Measurements from ENCODE around the gene MORN5. TPM values are rescaled to one million over a fixed set of nuclear protein-coding genes. Genes with fewer than 3 reads are reported as not detected.

The MORN5 gene
- total RNA-seq, 1 experiment from 2014 or later = not detected

DNA sequence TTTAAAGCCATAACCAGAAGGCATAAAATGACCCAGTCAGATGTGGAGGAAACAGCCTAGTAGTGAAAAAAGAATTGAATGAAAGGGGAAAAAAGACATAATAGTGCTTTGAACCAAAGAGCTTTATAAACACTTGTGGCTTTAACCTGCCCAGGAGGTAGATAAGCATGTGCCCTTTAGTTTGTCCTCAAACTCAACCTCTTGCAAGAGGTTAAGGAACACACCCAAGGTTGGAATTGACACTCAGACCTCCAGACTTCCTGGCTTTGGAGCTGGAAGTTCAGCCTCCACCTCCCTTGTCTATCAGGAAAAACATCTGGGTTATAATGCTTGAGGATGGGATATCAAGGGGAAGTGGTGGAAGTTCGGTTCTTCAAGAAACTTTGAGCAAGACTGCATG lies 16.4 kb upstream of the MORN5 start:
- no peak for DNase-seq (ENCODE audit: low read depth)

DNA sequence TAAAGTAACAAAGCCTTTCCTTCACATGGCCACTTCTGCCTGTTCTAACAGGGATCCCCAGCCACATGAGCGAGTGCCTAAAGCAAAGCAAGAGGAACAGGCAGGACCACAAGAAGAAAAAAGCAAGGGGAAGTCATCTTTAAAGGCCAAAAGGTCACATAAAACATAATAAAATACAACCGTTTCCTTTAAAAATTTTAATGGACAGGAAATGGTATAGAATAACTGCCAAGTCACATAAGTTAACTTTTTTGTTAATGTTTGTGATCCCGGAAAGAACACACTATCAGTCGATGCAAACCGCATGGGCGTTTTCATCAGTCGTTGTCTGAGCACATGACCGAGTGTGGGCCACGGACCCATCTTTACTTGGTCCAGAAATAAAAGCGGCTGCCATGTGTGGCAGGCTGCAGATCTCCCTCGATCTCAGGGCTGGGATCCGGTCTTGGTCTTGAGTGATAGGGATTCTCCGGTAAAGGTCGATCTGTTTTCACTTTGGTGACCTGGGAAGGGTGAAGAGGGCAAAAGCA lies 15.8 kb upstream of the MORN5 start:
- DNase-seq (ENCODE audit: low read depth) = no peak

DNA sequence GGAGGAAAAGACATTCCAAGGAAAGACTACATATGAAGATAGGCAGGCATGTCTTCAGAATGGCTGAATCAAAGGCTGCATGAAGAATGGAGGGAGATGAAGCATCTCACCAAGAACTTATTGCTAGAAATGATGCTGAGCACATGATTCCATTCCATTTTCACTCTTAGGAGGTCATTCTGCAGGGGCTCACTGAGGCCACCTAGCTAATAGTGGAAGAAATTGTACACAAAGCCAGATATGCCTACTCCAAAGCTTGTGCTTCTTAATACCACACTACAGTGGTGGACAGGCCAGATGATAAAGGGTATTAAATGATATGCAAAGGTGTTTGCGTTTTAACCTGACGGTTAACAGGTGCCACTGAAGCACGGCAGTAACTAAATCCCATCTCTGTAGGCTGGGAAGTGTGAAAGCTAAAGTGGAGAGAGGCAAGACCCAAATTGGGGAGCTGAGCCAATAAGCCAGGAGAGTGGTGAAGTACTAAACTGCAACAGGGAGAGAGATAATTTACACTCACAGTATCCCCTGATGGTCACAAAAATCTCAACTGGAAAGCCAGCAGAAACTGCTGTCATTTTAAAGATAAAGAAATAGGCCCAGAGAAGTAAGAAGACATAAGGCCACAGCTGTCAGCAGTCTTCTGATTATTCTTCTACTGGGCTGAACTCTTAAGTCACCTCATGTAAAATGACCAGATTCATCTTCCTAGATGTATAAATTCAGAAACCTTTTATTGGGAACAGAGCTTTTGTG lies 14.7 kb upstream of the MORN5 start:
- no peak for DNase-seq (ENCODE audit: low read depth)

DNA sequence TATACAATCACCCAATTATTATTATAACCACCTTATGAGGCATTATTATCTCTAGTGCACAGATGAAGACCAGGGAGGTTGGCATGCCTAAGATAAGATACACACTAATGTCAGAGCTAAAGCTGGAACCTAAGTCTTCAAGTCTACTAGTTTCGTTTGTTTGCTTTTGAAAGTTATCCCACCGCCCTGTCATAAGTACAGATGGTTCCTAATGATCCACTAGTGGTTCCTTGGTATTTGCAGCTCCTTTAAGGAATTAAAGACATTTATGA lies 14.2 kb upstream of the MORN5 start:
- DNase-seq (ENCODE audit: low read depth) = no peak

DNA sequence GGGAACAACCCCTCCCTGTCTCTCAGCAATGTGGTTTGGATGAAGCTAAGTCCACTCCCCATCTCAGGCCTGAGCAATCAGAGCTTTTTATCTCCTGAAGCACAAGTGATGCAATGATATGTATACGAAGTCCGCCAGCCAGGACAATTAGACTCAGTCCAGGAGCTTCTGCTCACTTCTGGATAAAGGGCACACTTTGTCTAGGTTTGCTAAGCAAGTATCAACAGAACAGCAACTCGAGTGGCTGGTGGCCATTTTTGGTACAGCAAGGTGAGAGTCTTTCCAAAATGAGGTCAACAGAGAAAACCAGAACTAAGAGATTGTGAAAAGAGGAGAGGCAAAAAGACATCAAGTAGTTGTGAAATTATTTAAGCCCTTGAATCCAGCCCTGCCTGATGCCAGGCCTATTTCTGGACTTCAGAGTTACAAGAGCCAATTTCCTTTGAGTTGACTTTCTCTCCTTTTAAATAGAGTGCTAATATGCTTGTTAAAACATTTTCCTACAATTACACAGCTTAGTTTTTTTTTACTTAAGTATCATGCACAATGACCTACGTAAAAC lies 8.4 kb upstream of the MORN5 start:
- DNase-seq (ENCODE audit: low read depth) = no peak

DNA sequence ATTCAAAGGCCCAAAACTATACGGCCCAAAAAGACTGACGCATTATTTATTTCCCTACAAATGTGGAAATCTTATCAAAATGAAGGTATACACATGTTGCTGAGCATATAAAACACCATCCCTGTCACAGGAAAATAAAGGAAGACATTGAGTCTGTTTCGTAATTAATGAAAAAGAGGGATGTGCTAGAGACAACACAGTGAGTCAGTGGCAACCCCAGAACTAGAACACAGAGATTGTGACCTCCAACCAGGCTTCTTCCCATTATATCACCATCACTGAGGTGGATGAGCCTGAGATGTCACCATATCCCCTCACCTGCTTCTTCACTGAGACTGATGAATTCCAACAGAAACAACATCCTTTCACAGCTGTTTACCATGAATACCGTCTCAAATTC lies 3.9 kb upstream of the MORN5 start:
- DNase-seq (ENCODE audit: low read depth) = no peak

DNA sequence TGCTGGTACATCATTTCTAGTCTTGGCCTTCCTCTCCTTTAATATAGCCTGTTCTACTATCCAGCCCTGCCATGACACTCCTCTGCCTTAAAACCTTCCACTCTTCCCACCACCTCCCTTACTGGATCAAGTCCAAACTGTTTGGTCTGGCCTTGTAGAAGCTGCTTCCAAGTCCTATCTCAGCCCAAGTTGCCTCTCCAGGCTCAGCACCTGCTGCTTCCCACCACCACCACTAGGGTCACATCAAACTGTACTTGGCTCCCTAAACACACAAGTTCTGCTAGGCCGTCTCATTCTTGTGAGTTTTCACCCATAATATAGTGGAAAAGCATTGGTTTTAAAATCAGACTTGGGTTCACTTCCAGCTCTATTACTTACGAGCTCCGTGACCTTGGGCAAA lies 1.5 kb upstream of the MORN5 start:
- DNase-seq (ENCODE audit: low read depth) = peak; percentile 52

DNA sequence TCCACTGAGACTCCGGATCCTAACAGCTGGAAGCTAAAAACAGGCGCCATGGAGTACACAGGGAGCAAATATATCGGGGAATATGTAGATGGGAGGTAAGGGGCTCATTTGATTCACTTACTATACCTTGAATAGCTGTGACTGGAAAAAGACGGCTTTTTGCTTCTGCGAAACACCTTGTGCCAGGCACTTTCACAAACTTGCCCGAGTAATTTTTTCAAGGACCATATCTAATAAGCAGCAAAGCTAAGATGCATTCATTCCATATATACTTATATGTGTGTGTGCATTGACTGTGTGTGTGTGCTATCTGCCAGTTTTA lies 178 bp downstream of the MORN5 start:
- no peak for DNase-seq (ENCODE audit: low read depth)

DNA sequence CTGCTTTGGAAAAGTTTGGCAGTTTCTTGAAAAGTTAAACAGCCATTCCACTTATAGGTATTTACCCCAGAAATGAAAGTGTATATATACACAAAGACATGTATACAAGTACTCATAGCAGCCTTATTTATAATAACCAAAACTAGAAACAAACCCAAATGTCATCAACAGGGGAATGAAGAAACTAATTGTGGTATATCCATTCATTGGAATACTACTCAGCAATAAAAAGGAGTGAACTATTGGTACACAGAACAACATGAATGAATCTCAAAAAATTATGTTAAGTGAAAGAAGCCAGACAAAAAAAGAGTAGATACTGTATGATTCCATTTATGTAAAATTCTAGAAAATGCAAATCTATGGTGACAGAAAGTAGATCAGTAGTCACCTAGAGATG lies 2.7 kb downstream of the MORN5 start:
- no peak for DNase-seq (ENCODE audit: low read depth)

DNA sequence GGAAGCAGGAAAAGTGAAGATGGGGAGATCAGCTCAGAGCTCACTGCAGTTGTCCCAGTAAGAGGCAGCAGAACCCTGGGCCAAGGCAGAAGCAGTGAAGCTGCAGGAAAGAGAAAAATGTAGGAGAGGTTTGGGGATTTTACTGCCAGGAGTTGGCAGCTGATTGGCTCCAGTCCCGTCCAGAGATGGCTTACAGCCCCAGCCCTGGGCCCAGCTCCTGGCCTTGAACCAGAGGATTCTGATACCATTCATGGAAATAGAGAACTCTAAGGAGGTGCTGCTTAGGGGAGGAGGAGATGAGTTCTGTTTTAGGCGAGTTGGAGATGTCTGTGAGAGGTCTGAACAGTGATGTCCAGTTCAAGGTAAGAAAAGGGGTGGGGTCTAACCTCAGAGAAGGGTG lies 4.6 kb downstream of the MORN5 start:
- DNase-seq (ENCODE audit: low read depth) = no peak

DNA sequence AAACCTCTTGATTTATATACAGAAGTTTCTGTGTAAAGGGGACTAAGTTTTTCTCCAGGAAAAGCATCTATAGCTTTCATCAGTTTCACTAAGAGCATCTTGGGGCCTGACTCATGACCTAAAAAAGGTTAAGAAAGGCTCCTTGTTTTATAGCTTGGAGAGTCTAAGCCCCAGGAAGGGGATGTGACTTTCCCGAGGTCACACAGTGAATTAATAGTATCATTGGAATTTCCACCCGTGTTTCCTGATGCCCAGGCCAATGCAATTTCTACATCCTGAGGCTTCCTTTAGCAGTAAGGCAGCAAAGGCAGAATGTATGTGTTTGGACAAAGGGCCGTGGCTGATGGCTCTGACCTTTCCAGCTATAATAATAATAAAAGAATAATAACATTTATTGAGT lies 8.6 kb downstream of the MORN5 start:
- no peak for DNase-seq (ENCODE audit: low read depth)

DNA sequence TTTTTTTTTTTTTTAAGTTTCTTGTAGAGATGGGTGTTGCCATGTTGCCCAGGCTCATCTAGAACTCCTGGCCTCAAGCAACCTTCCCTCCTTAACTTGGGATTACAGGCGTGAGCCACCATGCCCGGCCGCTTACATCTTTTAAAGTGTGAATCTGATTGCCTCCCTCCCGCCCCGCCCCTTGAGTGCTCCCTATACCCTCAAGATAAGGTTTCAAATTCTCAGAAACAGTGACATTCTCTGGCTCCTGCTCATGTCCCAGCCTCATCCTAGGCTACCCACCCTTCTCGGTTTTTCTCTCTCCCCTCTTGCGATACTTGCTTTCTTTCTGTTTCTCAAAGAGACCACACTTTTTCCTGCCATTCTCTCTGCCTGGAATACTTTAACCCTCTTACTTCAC lies 12.4 kb downstream of the MORN5 start:
- DNase-seq (ENCODE audit: low read depth) = no peak

DNA sequence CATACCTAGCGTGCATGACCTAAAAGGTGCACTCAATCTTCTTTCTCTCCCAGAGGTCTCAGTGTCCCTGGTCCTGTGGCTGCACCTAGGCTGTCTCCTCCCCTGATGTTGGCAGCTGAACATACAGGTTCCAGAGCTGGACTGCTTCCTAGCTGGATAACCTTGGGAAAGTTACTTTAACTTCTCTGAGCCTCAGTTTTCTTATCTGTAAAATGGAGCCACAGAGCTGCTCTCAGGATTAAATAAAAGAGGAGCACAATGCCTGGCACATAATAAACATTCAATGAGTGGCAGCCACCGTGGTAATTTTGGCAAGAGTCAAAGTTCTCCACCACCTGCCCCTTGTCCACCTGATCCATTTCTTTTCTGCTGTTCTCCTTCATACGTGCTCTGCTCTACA lies 14.0 kb downstream of the MORN5 start:
- DNase-seq (ENCODE audit: low read depth) = no peak

DNA sequence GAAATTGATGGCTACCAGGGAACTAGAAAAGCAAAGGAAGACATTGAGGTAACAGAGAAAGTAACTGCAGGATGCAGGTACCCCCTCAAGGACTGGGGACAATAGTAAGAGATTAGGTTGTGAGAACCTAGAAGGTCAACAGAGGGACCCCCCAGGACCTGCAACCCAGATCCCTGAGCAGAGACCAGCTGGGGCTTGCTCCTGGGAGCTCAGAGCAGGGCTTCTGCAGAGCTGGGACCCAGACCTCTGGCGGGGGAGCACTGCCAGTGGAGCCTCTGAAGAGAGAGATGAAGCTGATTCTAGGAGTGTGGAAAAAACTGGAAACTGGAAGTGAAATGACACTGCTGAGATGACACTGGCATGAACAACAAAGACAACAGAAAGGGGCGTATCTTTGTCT lies 17.2 kb downstream of the MORN5 start:
- no peak for DNase-seq (ENCODE audit: low read depth)

DNA sequence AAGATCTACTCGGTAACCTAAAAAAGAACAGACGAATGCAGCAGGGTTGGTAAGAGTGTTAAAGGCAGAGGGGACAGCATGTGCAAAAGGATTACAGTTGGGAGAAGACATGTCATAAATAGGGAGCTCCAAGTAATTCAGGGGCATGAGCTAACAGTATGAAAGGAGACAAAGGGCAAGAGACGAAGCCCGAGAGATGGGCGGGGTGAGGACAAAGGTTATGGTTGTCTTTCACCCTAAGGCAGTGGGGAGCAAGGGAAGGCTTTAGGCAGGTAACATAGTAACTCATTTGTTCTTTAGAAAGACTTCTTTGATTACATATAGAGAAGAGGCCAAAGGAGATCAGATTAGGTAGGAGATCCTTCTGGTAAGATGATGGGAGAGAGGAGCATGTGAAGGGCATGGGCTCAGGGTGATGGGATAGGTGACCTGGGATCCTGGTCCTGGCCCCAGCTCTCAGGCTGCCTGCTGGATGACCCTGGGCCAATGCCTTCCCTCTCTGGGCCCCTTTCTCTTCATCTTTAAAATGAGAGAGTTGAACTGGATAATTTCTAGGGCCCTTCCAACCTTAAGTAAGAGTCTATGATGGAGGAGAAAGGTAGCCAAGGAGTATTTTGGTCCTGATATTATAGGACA lies 19.5 kb downstream of the MORN5 start:
- no peak for DNase-seq (ENCODE audit: low read depth)

DNA sequence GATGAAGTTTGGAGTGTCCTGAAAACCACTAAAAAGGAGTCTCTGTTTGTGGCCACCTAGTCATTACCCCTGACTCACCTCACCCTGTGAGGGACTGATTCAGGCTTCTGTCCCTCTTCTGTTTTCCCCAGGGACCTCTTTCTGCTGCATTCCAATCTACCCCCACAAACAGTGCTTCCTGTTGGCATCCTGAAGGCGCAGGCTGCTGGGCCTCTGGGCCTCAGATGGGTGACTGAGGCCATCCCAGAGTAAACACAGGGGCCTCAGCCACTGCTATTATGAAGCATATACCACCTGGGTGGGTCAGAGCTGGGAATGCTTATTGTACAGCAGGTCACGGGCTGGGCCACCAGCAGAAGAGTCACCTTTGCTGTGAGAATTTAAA lies 20.0 kb downstream of the MORN5 start:
- peak; percentile 78 for DNase-seq (ENCODE audit: low read depth)

DNA sequence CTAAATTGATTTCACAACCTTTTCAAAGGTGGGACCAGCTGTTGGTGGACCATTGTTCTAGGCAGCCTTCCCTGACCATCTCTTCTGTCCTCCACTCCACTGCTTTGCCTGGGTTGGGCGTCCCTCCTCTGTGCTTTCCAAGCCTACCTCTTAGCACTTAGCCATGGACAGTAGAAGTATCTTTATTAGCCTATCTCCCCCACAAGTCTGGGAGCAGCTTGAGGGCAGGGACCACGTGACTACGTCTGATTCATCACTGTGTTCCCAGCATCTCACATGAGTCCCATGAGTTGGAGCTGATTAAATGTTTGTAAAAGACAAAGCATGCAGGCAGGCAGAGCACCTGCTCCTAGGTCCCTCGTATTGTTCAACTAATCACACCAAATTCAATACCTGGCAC lies 20.9 kb downstream of the MORN5 start:
- peak; percentile 90 for DNase-seq (ENCODE audit: low read depth)

DNA sequence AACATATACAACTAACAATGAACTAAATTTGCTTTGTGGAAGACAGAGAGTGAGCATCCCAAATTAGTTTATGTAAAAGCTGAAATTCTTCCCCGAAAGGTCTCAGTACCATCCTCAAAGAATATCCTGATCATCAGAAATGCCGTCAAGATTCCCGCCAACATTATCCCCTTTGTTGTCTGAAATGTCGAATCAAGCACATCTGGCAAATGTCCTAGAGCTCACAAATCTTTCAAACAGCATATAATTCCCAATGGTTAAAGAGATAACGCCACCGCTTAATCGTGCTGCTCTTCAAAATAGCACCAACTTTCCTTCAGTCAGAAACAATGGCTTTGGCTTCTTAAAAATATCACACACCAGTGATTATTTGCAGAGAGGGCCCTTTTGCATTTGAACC lies 23.8 kb downstream of the MORN5 start:
- DNase-seq (ENCODE audit: low read depth) = no peak

DNA sequence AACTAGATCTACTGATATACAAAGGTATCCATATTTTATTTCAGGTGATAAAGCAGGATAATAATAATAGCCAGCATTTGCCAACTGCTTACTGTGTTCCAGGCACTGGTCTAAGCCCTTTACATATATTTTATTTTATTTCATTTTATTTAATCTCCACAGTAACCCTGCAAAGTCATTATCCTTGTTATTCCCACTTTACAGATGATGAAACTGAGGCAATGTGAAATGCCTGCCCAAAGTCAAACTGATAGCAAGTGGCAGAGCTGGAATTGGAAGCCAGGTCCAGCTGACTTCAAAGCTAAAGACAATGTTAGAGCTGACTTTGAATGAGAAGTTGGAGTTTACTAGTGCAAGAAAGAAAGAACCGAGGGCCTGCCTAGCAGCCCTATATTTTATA lies 24.8 kb downstream of the MORN5 start:
- no peak for DNase-seq (ENCODE audit: low read depth)

DNA sequence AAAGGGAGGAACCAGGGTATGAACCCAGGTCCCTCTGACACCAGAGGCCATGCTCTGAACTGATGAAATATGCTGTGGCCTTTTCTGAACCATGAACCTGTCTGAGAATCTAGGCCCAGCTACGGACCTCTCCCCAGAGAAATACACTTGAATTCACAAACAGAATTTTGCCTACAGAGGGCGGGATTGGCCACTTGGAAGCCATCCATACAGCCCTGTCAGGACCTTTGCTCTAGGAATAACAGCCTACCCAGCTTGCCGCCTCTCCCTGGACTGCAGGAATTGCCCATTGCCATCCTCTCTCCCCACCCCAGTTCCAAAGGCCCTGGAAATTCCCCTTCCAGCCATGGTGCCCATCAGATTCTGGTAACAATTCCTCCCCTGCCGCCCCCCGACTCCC lies 26.6 kb downstream of the MORN5 start:
- DNase-seq (ENCODE audit: low read depth) = no peak

DNA sequence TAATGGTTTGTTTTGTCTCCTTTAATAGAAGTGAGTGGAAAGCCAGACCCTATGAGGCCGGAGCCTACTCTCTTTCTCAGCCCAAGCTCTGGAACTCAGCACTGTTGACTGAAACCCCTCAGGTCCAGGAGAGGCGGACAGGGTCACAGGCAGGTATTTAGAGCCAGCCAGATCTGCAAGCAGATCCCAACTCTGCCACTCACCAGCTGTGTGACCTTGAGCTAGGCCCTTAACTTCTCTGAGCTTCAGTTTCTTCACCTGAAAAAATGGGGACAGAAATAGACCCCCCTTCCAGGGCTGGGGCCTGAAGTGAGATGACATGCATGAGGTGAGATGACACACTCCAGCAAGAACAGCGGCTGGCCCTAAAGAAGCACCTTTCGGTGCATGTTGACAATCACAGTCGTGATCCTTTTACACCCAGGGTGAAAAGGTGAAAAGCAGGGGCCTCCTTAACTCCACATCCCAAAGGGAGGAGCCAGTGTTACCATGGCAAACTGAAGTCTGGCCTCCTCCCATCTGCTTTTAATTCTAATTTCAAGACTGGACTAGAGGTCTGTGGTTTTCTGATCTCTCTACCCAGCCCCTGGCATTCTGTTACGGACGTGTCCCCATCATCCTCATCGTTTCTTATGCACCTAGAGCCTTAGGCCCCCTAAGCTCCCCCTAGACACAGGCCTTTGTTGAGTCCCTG lies 27.2 kb downstream of the MORN5 start:
- no peak for DNase-seq (ENCODE audit: low read depth)

DNA sequence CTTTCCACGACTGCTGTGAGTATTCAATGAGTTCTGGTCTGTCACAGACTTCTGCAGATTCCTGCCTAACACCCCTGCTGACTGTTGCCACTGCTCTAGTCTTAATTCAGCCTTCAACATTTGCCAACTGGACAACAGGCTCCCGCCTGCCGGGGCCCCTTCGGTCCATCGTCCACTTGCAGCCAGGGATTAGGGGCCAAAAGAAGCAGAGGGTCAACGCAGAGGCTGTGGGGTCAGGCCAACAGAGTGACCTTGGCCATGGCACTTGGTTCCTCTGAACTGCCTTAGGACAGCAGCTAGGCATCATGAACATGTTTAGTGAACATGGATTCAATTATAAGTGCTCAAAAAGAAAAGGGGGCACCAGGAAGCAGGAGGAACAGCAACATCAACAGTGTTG lies 28.7 kb downstream of the MORN5 start:
- no peak for DNase-seq (ENCODE audit: low read depth)

Data from M059J (cell line).